ENCODE measurements around the gene SIT1.
A peak's percentile ranks its signal among the peaks of the same experiment; 100 is the strongest.

Gene SIT1

GRCh38 chr9:35650341-35651158, at the start of gene SIT1:
Gene SIT1 (minus strand): TSS chr9:35650931. CDS start chr9:35650853, 78 bp downstream.
- no peak for DNase-seq

GRCh38 chr9:35700031-35700430, 49.3 kb upstream of the SIT1 start:
- DNase-seq, result no peak

GRCh38 chr9:35698231-35698630, 47.5 kb upstream of the SIT1 start:
- no peak for DNase-seq

GRCh38 chr9:35697486-35697885, 46.8 kb upstream of the SIT1 start:
- no peak for DNase-seq

GRCh38 chr9:35696520-35697215, 45.9 kb upstream of the SIT1 start:
- peak; percentile 41 to 43 for DNase-seq

GRCh38 chr9:35695943-35696401, 45.2 kb upstream of the SIT1 start:
- DNase-seq, result no peak

- DNase-seq, result no peak
These were observed 41.1 kb upstream of the SIT1 start for GRCh38 chr9:35691757-35692301.

- no peak for DNase-seq
These were observed 40.6 kb upstream of the SIT1 start for GRCh38 chr9:35691334-35691650.

GRCh38 chr9:35690614-35691333, 40.0 kb upstream of the SIT1 start:
- peak; percentile 16 to 25 for DNase-seq

GRCh38 chr9:35690294-35690613, 39.5 kb upstream of the SIT1 start:
- DNase-seq, result no peak

GRCh38 chr9:35689542-35690293, 39.0 kb upstream of the SIT1 start, which contains the start of gene TPM2:
Gene TPM2 (minus strand): TSS chr9:35689925. CDS start chr9:35689817, 108 bp downstream.
- DNase-seq, result no peak

- no peak for DNase-seq
These were observed 38.1 kb upstream of the SIT1 start for GRCh38 chr9:35688558-35689541.

- no peak for DNase-seq
These were observed 37.3 kb upstream of the SIT1 start for GRCh38 chr9:35687972-35688557.

- no peak for DNase-seq
These were observed 36.6 kb upstream of the SIT1 start for GRCh38 chr9:35687306-35687705.

GRCh38 chr9:35686222-35687203, 35.8 kb upstream of the SIT1 start:
- no peak for DNase-seq

GRCh38 chr9:35685506-35685905, 34.8 kb upstream of the SIT1 start:
- no peak for DNase-seq

- DNase-seq, result no peak
These were observed 34.2 kb upstream of the SIT1 start for GRCh38 chr9:35684921-35685320.

- no peak for DNase-seq
These were observed 32.6 kb upstream of the SIT1 start for GRCh38 chr9:35683323-35683722.

- DNase-seq, result no peak
These were observed 32.0 kb upstream of the SIT1 start for GRCh38 chr9:35682520-35683315.
